Measurements from ENCODE around the gene SHH. TPM values are rescaled to one million over a fixed set of nuclear protein-coding genes. Genes with fewer than 3 reads are reported as not detected.

SHH gene
- total RNA-seq, 1 donor from 2014 or later = 28.3 TPM

GRCh38 chr7:155830961-155831806, 18.9 kb upstream of the SHH start:
- peaks cover 3% of the 10 kb centered on the region for H3K4me1 Mint-ChIP-seq (ENCODE audit: unreplicated experiment)
- DNase-seq (ENCODE audit: extremely low spot score, unreplicated experiment) = no peak
- no peaks in the 10 kb centered on the region for H3K36me3 Mint-ChIP-seq
- no peaks in the 10 kb centered on the region for H3K9me3 Mint-ChIP-seq
- TF ChIP-seq CTCF (conservative IDR thresholded peaks at IDR 0.05) = no peak
- H3K27ac Mint-ChIP-seq = no peak overlapping the region
- peaks cover 15% of the 10 kb centered on the region for H3K27me3 Mint-ChIP-seq
- no peak overlapping the region for H3K4me3 Mint-ChIP-seq

DNA sequence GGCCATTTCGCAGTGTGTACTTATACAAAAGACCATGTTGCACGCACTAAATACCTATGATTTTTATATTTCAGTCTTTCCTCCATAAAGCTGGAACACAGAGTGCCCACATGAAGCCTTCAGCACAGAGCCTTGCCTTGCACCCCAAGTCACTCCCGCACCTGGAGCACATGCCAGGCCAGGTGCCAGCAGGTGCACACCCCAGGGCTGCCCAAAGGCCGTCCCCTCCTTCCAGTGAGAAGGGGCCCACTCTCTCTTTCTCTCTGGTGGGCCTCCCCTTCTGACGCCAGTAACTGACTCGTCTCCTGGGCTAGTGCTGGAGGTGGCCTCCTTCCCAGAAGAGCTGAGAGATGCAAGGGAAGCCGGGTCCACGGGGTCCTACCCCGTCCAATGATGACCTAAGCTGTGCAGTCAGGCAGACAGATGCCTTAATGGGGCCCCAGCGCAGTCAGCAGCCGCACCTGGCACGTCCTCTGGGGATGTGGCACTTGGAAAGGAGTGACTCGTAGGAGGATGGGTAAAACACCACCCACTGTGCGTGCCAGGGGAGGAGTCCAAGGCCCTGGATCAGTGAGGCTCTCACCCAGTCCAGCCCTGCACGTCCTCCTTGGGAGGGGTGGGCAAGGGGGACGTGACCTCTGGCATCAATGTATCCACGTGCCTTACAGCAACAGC, 17.7 kb upstream of the SHH start:
- peaks cover 3% of the 10 kb centered on the region for H3K4me1 Mint-ChIP-seq (ENCODE audit: unreplicated experiment)
- H3K27ac Mint-ChIP-seq = no peak overlapping the region
- H3K4me3 Mint-ChIP-seq = no peak overlapping the region
- H3K27me3 Mint-ChIP-seq = peaks cover 20% of the 10 kb centered on the region
- H3K9me3 Mint-ChIP-seq = no peaks in the 10 kb centered on the region
- TF ChIP-seq CTCF (conservative IDR thresholded peaks at IDR 0.05) = no peak
- H3K36me3 Mint-ChIP-seq = no peaks in the 10 kb centered on the region
- DNase-seq (ENCODE audit: extremely low spot score, unreplicated experiment) = no peak

DNA sequence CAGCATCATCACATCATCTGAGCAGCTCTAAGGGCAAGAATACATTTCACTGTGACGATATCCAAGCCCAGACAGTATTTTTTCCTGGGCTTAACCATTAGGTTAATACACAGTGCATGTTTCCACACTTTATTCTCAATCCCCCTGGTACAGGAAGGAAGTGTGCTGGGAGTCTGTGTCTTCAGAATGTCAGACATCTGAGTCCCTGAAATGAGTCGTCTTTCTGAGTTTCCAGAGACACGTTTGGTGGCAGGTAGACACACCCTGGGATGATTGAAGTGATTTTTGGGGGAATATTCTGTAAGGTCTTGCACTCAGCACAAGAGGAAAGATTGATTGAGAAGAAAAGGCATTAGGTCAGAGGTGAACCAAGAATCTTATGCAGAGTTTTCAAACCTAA, 13.1 kb upstream of the SHH start:
- Mint-ChIP-seq H3K36me3 (no peaks in the 10 kb centered on the region), H3K4me1 (ENCODE audit: unreplicated experiment) (no peaks in the 10 kb centered on the region), H3K9me3 (no peaks in the 10 kb centered on the region), H3K27ac (no peak overlapping the region), H3K27me3 (peaks cover 49% of the 10 kb centered on the region), H3K4me3 (no peak overlapping the region)
- no peak for DNase-seq (ENCODE audit: extremely low spot score, unreplicated experiment)
- no peak for TF ChIP-seq CTCF (conservative IDR thresholded peaks at IDR 0.05)

DNA sequence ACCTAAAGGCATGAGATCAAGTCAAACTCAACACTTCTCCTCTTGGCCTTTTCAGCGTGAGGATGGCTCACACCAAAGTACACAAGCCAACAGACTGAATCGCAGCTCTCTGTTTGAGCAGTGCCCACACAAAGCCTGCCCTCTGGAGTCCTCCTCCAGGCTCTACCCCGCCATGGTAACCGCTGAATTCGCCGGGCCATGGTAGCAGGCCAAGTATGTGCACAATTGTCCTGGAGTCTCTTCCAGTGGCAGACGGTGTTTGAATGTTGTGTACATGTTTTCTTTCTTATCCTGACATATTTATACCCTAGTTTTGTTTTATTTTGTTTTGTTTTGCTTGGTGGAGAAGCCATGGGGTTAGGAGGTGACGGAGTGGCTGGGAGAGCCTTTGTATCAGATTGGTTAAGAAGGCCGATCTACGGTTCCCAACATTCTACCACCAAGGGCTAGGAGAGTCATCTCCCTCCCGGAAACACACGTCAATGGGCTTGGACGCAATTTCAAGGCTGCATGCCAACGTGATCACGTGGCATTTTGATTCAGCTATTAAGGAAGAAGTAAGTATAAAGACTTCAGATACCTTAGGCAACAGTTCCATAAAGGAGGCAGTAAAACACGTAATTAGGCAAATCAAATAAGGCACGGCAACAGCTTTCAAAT, 12.1 kb upstream of the SHH start:
- no peaks in the 10 kb centered on the region for H3K36me3 Mint-ChIP-seq
- no peak overlapping the region for H3K27ac Mint-ChIP-seq
- no peak for DNase-seq (ENCODE audit: extremely low spot score, unreplicated experiment)
- no peaks in the 10 kb centered on the region for H3K4me1 Mint-ChIP-seq (ENCODE audit: unreplicated experiment)
- H3K4me3 Mint-ChIP-seq = no peak overlapping the region
- H3K27me3 Mint-ChIP-seq = peaks cover 53% of the 10 kb centered on the region
- no peak for TF ChIP-seq CTCF (conservative IDR thresholded peaks at IDR 0.05)
- H3K9me3 Mint-ChIP-seq = no peaks in the 10 kb centered on the region

- Mint-ChIP-seq H3K27me3 (peaks cover 64% of the 10 kb centered on the region), H3K4me3 (no peak overlapping the region), H3K9me3 (no peaks in the 10 kb centered on the region), H3K36me3 (no peaks in the 10 kb centered on the region), H3K4me1 (ENCODE audit: unreplicated experiment) (no peaks in the 10 kb centered on the region), H3K27ac (no peak overlapping the region)
- no peak for DNase-seq (ENCODE audit: extremely low spot score, unreplicated experiment)
- no peak for TF ChIP-seq CTCF (conservative IDR thresholded peaks at IDR 0.05)
Measured at GRCh38 chr7:155821851-155822250, 9.6 kb upstream of the SHH start.

Measured in type B pancreatic cell (in vitro differentiated cells).